GM18907 (cell line): ENCODE measurements around the gene FMO3.

Experiments used
- ATAC-seq: cut with Tn5 transposase; IDR thresholded peaks from one replicate; pipeline ENCODE4 v1.9.1; 2021; ENCODE audit warnings: mild to moderate bottlenecking, moderate library complexity; ENCODE audit not compliant: unreplicated experiment

Gene FMO3

GRCh38 chr1:171115280-171115897, 24.7 kb downstream of the FMO3 start:
- ATAC-seq = no peak

DNA sequence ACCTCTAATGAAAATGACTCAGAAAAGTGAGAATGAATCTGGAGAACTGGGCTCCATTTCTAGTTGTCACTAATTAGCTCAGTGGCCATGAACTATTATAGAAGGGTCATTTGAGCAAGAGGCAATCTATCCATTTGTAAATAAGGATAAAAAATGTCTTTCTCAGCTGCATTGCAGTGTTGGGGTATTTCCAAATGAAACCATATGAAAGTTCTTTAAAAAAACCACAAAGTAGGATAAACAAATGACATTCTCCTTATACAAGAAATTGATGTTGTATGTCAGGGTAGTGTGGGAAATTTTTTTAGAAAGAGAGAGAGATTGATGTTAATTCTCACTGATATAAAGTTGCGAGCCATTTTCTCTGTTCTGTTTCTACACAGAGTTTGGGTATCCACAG, 26.0 kb downstream of the FMO3 start:
- ATAC-seq = no peak

DNA sequence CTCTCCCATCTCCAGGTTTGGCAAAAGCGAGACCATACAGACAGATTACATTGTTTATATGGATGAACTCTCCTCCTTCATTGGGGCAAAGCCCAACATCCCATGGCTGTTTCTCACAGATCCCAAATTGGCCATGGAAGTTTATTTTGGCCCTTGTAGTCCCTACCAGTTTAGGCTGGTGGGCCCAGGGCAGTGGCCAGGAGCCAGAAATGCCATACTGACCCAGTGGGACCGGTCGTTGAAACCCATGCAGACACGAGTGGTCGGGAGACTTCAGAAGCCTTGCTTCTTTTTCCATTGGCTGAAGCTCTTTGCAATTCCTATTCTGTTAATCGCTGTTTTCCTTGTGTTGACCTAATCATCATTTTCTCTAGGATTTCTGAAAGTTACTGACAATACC, 26.4 kb downstream of the FMO3 start:
- no peak for ATAC-seq

DNA sequence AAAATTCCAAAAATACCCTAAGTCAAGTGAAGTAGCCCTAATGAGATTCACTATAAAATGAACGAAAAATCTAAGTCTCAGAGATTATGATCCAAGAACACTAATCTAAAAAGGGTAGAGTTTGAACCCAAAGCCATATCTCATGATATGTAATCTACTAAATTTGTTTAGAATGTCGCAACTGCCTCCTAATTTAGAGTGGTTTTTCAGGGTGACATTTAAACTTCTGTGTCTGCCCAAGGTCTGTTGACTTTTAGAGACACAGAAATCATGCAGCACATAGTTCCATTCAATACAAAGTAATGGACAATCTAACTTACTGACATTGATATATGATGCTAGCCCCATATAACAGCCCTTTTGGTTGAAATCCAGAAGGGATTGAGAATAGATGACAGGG, 28.9 kb downstream of the FMO3 start:
- ATAC-seq = no peak

DNA sequence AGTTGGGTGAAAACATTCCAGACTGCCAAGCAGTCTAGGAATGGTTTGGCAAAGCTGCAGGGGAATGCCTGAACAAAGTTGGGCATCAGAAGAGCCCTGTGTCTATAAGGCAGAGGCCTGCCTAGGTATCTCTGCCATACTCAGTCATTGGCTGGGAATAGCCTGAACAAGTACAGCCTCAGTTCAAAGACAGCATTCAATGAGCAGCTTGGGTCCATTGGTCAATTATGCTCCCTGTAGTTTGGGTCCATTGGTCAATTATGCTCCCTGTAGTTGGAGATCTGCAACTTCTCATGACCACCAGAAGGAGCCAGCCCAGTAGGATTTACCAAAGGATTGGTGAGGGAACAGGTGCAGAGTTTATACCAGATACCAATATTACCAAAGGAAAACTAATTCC, 31.6 kb downstream of the FMO3 start:
- no peak for ATAC-seq

GRCh38 chr1:171122893-171123292, 32.2 kb downstream of the FMO3 start:
- ATAC-seq = no peak

GRCh38 chr1:171126504-171126903, 35.8 kb downstream of the FMO3 start:
- no peak for ATAC-seq

DNA sequence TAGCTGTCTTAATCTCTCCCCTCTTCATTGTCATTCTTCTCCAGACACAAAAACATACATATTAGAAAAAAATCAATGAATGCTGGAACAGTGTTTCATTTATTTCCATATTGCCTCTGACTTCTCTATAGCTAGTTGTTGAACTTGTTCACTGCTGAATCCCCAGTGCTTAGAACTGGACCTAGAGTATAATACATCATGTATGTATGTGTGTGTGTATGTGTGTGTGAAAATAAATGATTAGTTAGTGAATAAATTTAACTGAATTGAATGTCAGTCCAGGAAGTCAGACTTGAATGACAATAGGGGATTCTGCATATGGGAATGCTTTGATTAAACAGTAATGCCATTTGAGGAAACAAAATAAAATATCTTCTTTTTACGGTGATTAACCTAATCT, 36.4 kb downstream of the FMO3 start:
- no peak for ATAC-seq

- ATAC-seq = no peak
Measured at GRCh38 chr1:171127501-171127900, 36.8 kb downstream of the FMO3 start.

GRCh38 chr1:171128463-171128862, 37.8 kb downstream of the FMO3 start:
- ATAC-seq = no peak

GRCh38 chr1:171134204-171134923, 43.7 kb downstream of the FMO3 start:
- ATAC-seq = no peak

GRCh38 chr1:171137580-171137979, 46.9 kb downstream of the FMO3 start:
- ATAC-seq = no peak

DNA sequence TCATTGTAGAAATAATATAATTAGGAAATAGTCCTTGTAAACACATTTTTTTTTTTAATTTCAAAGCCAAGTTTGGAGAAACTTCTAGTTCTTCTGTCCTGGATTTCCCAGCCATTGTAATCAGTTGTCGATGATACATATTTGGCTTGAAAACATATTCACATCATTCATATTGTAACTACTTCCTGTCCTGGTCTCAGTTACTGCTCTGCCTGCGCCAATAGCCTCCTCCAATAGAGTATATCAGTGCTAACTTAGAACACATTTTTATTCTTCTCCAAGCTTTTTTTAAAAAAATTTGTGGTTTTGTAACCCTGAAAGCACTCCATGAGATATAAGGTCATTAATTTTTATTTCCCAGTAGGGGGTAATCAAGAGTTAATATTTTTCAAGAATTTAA, 48.3 kb downstream of the FMO3 start:
- no peak for ATAC-seq

DNA sequence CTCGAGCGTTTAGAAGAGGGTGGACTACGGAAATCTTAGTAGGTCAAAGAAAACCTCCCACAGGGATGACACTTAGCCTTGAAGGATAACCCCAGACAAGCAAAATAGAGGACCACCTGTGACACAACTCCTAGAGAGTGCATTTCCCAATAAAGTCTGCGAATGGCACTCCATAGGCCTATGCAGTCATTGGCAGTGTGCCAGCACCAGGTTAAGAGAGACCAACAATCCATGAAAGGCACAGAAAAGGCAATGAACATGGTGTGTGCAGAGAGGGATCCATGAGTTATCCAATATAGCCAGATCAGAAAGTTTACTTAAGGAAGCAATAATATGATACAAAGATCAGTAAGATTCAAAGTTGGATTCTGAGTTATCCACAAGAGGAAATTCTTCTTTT, 49.2 kb downstream of the FMO3 start:
- no peak for ATAC-seq

- no peak for ATAC-seq
Measured at GRCh38 chr1:171140401-171140800, 49.7 kb downstream of the FMO3 start.

DNA sequence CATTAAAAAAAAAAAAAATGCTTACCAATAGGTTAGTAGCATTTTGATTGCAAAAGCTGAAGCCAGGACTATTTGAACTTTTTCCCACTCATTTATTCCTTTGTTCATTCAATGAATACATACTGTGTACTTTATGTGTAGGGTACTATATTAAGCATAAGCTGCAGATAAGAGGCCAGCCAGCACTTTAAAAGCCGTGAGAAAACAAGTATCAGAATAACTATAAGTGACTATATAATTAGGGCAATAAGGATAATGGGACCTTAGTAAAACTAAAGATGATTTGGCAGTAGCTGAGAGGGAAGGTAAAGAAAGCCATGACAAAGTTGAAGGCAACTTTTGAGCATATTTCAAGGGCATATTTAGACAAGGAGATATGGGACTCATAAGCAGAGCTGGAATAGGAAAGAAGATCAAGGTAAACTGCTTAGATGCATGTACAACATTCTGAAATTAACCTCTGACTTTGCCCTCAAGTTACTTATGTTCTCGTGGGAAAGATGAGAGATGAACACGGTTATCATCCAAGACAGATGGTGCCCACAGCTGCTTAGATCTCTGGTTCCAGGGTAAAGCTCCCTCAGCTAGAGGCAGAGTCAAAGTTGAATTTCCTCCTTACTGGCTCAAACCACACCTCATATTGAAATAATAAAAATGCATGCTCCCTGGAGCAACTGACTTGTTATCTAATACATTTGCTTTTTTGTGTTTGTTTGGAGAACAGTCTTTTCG, 50.4 kb downstream of the FMO3 start:
- ATAC-seq = no peak

DNA sequence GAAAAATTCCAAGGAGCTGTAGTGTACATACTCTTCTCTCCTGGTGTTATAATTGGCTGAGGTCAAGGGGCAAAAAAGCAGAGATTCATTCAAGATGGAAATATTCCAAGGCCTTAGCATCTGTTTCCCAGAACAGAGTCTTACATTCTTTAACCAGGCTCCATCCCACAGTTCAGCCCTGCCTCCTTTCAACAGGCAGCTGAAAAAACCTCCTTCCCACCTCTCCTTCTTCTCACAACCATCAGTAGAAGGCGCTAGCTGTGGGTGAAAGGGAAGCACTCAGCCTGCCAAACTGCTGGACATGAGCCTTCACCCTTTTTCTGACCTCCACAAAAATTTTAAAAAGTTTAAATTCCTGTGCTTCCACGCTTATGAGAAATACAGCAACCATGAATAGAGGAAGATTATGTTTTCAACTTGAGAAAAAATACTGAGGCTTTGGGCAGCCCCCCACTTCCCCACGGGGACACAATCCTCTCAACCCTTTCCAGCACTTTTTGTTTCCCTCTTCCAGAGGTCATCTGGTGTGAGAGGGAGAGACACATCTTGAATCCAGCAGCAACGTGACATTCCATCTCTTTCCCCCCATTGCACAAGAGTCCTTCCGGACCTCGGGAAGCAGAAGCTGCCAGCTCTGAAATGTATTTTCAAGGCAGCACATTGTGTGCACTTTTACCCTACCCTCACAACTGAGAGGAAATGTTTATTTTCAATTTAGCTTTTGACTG, 51.1 kb downstream of the FMO3 start:
- ATAC-seq = no peak

DNA sequence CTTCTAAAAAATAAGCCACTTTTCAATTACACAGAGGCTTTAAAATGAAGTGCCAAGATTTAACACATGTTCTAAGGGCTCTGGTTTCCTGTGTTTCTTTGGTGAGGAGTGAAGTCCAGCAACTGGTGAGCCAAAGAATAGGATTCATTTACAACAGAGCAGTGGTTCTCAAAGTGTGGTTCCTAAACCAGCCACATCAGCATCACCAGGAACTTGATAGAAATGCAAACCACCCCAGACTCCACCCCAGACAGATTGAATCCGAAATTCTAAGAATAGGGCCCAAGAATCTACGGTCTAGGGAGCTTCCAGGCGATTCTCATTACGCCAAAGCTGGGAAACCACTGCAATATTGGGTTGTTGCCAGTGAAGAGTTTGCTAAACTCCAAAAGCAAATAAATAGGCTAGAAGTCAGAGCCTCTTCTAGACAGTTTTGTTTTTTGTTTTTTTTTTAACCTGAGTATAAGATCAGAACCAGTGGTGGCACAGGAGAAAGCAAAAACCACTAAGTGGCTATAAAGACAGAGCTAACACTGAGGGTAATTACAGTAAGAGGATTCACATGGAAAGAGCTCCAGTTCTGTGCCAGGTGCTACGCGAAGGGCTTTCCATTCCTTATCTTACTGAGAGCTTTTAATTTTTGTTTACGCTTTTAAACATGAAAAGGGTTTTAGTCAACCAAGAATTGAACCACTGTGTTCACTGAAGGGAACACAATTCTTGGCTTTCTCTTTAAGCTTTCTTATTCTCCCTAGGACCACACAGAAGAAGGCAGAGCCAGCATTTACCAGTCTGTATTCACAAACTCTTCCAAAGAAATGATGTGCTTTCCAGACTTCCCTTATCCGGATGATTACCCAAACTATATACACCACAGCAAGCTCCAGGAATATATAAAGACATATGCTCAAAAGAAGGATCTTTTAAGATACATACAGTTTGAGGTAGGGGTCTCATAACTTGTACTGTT, 52.0 kb downstream of the FMO3 start:
- ATAC-seq = no peak

GRCh38 chr1:171150156-171150555, 59.5 kb downstream of the FMO3 start:
- ATAC-seq = no peak

DNA sequence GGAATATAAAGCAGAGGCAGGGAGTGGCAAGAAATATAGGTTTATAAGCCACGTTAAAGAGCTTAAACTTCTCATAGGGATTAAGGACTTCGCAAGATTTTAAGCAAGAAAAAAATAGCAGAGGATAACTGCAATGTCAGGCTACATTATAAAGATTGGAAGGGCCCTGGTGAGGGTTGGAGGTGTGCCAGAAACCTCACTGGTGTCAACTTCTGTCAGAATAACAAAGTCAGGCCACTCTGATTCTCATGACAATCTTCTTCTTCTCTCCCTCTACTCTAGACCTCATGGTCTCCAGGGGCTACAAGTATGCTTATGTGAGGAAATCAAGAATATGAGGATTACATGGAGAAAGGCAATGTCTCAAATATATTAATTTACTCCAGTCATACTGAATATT, 61.8 kb downstream of the FMO3 start:
- no peak for ATAC-seq
